ENCODE results near the gene PFKFB4. TPM values are rescaled to one million over a fixed set of nuclear protein-coding genes. Genes with fewer than 3 reads are reported as not detected.
A peak's percentile ranks its signal among the peaks of the same experiment; 100 is the strongest.

PFKFB4 gene
- total and polyA plus RNA-seq, 2 of the 4 experiments (the other 2 are of a cell fraction), result 16.9 to 17.0 TPM

- no peak overlapping the region for H3K27ac ChIP-seq (ENCODE audit: insufficient read depth, low read length)
- peak overlapping the region; percentile 85 for H2AK9ac ChIP-seq (replicated peaks; ENCODE audit: low read depth, low read length, poor library complexity)
- BruUV-seq (replicated peaks), result no TSS peak
- H2AK5ac ChIP-seq (ENCODE audit: low read depth, low read length), result 0 out of 2 replicates have a peak overlapping the region, but pooled peaks have one; percentile 7
- dilution Hi-C loops (cut with HindIII; ENCODE audit: low sequenced_read_pairs, unreplicated experiment), result no loop called here
- peaks cover 28 to 77% of the 10 kb centered on the region in 2 experiments for H3K79me1 ChIP-seq (ENCODE audit: low read depth in 1 of 2, low read length in 2 of 2)
- H2BK120ac ChIP-seq (ENCODE audit: low read depth, low read length), result no peak overlapping the region
- no peak overlapping the region for H3K4me3 ChIP-seq (ENCODE audit: insufficient read depth, low read depth, low read length)
- no peak overlapping the region; the same call in 1 of the 2 replicates for H3K14ac ChIP-seq (replicated peaks; ENCODE audit: low read depth, low read length)
- no peak overlapping the region for H2BK15ac ChIP-seq (ENCODE audit: low read depth, low read length)
- H2BK20ac ChIP-seq (ENCODE audit: low read depth, low read length), result no peak overlapping the region
- H2AFZ ChIP-seq (replicated peaks; ENCODE audit: low read length, poor library complexity), result no peak overlapping the region
- H3K56ac ChIP-seq (ENCODE audit: extremely low read depth, insufficient read depth, low read length), result no peak overlapping the region
- H4K5ac ChIP-seq (ENCODE audit: low read depth, low read length), result no peak overlapping the region
- WGBS, 2 experiments (ENCODE audit: extremely low coverage in 2 of 2, insufficient read length in 1 of 2), result 76% methylated on average over 7 of the region's 14 CpGs; no CpG with 5 or more reads in 1 of the 2 experiments
- no peak overlapping the region for H3K4ac ChIP-seq (ENCODE audit: low read depth, low read length)
- H4K91ac ChIP-seq (ENCODE audit: insufficient read depth, low read depth, low read length), result no peak overlapping the region
- DNase-seq (no peak), ATAC-seq (ENCODE audit: low read depth) (no peak)
- CTCF ChIA-PET, result no interaction called here
- H4K20me1 ChIP-seq (ENCODE audit: insufficient read depth, low read length), result no peaks in the 10 kb centered on the region; the same call in 1 of the 2 replicates
- H3K4me1 ChIP-seq (ENCODE audit: control insufficient read depth, insufficient read depth, low read length), result peaks cover 23% of the 10 kb centered on the region
- H3K9me3 ChIP-seq (ENCODE audit: control insufficient read depth, insufficient read depth, low read length), result no peaks in the 10 kb centered on the region
- no peak overlapping the region for H2BK5ac ChIP-seq (ENCODE audit: low read depth, low read length, poor library complexity, severe bottlenecking)
- H3K23ac ChIP-seq (ENCODE audit: low read depth, low read length), result no peak overlapping the region
- no peak overlapping the region for H4K8ac ChIP-seq (ENCODE audit: low read depth in 2 of 2, low read length in 2 of 2)
- H3K4me2 ChIP-seq (ENCODE audit: low read depth, low read length), result no peak overlapping the region
- no peaks in the 10 kb centered on the region for H3K27me3 ChIP-seq (ENCODE audit: control insufficient read depth, insufficient read depth, low read length)
- no peak overlapping the region for H3K9ac ChIP-seq (ENCODE audit: low read depth, low read length)
- H3K36me3 ChIP-seq (ENCODE audit: control insufficient read depth, insufficient read depth, low read length), result peaks cover 57% of the 10 kb centered on the region
- intact Hi-C loops (cut with micrococcal nuclease), result no loop called here
- no peak for TF ChIP-seq SMC3 (IDR thresholded peaks at IDR 0.05; ENCODE audit: low read depth, low read length)
- no peak for TF ChIP-seq NFE2L2 (IDR thresholded peaks at IDR 0.05; ENCODE audit: low read depth, low read length)
- no peak for TF ChIP-seq MAFK (IDR thresholded peaks at IDR 0.05; ENCODE audit: low read depth, low read length)
- TF ChIP-seq MXI1 (IDR thresholded peaks at IDR 0.05; ENCODE audit: borderline replicate concordance, low read depth, low read length), result no peak
- no peak for TF ChIP-seq CTCF (conservative IDR thresholded peaks at IDR 0.05; ENCODE audit: low read depth, low read length)
- TF ChIP-seq RCOR1 (IDR thresholded peaks at IDR 0.05; ENCODE audit: insufficient replicate concordance, low read length), result no peak
- no peak for TF ChIP-seq USF2 (IDR thresholded peaks at IDR 0.05; ENCODE audit: low read depth, low read length)
- no peak for TF ChIP-seq BHLHE40 (IDR thresholded peaks at IDR 0.05; ENCODE audit: low read depth, low read length)
- TF ChIP-seq RFX5 (IDR thresholded peaks at IDR 0.05; ENCODE audit: low read depth, low read length), result no peak
- no peak for TF ChIP-seq ELK1 (IDR thresholded peaks at IDR 0.05; ENCODE audit: borderline replicate concordance, low read depth, low read length)
- no peak for TF ChIP-seq FOS (IDR thresholded peaks at IDR 0.05; ENCODE audit: low read depth, low read length)
- TF ChIP-seq CEBPB (IDR thresholded peaks at IDR 0.05; ENCODE audit: low read depth, low read length), result no peak
- no peak for TF ChIP-seq RAD21 (IDR thresholded peaks at IDR 0.05; ENCODE audit: low read length)
- TF ChIP-seq CHD1 (IDR thresholded peaks at IDR 0.05; ENCODE audit: low read depth, low read length), result no peak
- TF ChIP-seq MAZ (IDR thresholded peaks at IDR 0.05; ENCODE audit: borderline replicate concordance, low read depth, low read length), result no peak
- TF ChIP-seq POLR2A (IDR thresholded peaks at IDR 0.05; ENCODE audit: low read depth, low read length), result no peak
- peaks cover 44% of the 10 kb centered on the region for H3K9me1 ChIP-seq (ENCODE audit: insufficient read depth, low read length)
- in situ Hi-C loops (cut with MboI; ENCODE audit: low sequenced_read_pairs), result no loop called here
- H3K18ac ChIP-seq (ENCODE audit: low read depth, low read length), result no peak overlapping the region
- POLR2A ChIA-PET (ENCODE audit: unreplicated experiment), result interaction anchor here (0.5 kb wide), 1 partner anchor 1608 kb away, joined by 3 read pairs; no protein-coding TSS in a partner anchor
Observed at GRCh38 chr3:48591436-48591835, 34.8 kb upstream of the PFKFB4 start.
